ENCODE measurements around the gene PKP4.
"Not testable (repeated sequence)": the region's sequence is repeated elsewhere in the genome, so short reads cannot be mapped to it uniquely, and the experiment has no call there.

PKP4 gene

GRCh38 chr2:158687315-158687714 lies 230.6 kb downstream of the PKP4 start:
- DNase-seq (ENCODE audit: low read depth): no peak

- peak; percentile 69 for DNase-seq (ENCODE audit: low read depth)
Observed at GRCh38 chr2:158688721-158689120, 232.0 kb downstream of the PKP4 start.

- no peak for DNase-seq (ENCODE audit: low read depth)
Observed at GRCh38 chr2:158689391-158689790, 232.6 kb downstream of the PKP4 start.

GRCh38 chr2:158690823-158691222 lies 234.1 kb downstream of the PKP4 start:
- no peak for DNase-seq (ENCODE audit: low read depth)

GRCh38 chr2:158691619-158692018 lies 234.9 kb downstream of the PKP4 start:
- no peak for DNase-seq (ENCODE audit: low read depth)

GRCh38 chr2:158692372-158693103 lies 235.8 kb downstream of the PKP4 start:
- DNase-seq (ENCODE audit: low read depth): no peak

- no peak for DNase-seq (ENCODE audit: low read depth)
Observed at GRCh38 chr2:158693476-158693875, 236.7 kb downstream of the PKP4 start.

GRCh38 chr2:158695305-158695704 lies 238.6 kb downstream of the PKP4 start:
- DNase-seq (ENCODE audit: low read depth): no peak

GRCh38 chr2:158695744-158696143 lies 239.0 kb downstream of the PKP4 start:
- peak; percentile 19 for DNase-seq (ENCODE audit: low read depth)

- no peak for DNase-seq (ENCODE audit: low read depth)
Observed at GRCh38 chr2:158699323-158699722, 242.6 kb downstream of the PKP4 start.

- DNase-seq (ENCODE audit: low read depth): no peak
Observed at GRCh38 chr2:158701101-158701500, 244.3 kb downstream of the PKP4 start.

- no peak for DNase-seq (ENCODE audit: low read depth)
Observed at GRCh38 chr2:158702740-158703139, 246.0 kb downstream of the PKP4 start.

- DNase-seq (ENCODE audit: low read depth): not testable (repeated sequence)
Observed at GRCh38 chr2:158704724-158705465, 248.1 kb downstream of the PKP4 start.

- DNase-seq (ENCODE audit: low read depth): no peak
Observed at GRCh38 chr2:158712791-158713522, 256.2 kb downstream of the PKP4 start.

GRCh38 chr2:158713523-158714138 lies 256.9 kb downstream of the PKP4 start:
- no peak for DNase-seq (ENCODE audit: low read depth)

GRCh38 chr2:158714420-158714819 lies 257.7 kb downstream of the PKP4 start:
- no peak for DNase-seq (ENCODE audit: low read depth)

GRCh38 chr2:158715357-158715756 lies 258.6 kb downstream of the PKP4 start:
- DNase-seq (ENCODE audit: low read depth): no peak

- DNase-seq (ENCODE audit: low read depth): no peak
Observed at GRCh38 chr2:158716121-158716791, 259.5 kb downstream of the PKP4 start.

- no peak for DNase-seq (ENCODE audit: low read depth)
Observed at GRCh38 chr2:158716921-158717320, 260.2 kb downstream of the PKP4 start.

- DNase-seq (ENCODE audit: low read depth): no peak
Observed at GRCh38 chr2:158717366-158718195, 260.8 kb downstream of the PKP4 start.

- DNase-seq (ENCODE audit: low read depth): no peak
Observed at GRCh38 chr2:158718196-158718585, 261.4 kb downstream of the PKP4 start.
